Astrocyte (in vitro differentiated cells and primary cell): ENCODE results near the gene MOV10L1. TPM values are rescaled to one million over a fixed set of nuclear protein-coding genes. Genes with fewer than 3 reads are reported as not detected.

Experiments used
- DNase-seq: peaks from one replicate; pipeline ENCODE4 v3.0.0-alpha.2; 2010; ENCODE audit warnings: low read depth
- FAIRE-seq: peaks from 2 replicates; lab custom pipeline; 2011; peaks lifted over from hg19 to GRCh38; lab: Jason Lieb, UNC
- H2AFZ ChIP-seq: 2 replicates; pipeline ENCODE4 v1.6.0; 2012; ENCODE audit warnings: low read depth, low read length, inconsistent platforms
- H3K27ac ChIP-seq: 2 replicates; pipeline ENCODE4 v1.5.1; 2011; ENCODE audit warnings: low read depth, low read length, inconsistent platforms
- H3K27me3 ChIP-seq: 2 replicates; pipeline ENCODE4 v1.6.0; 2011; ENCODE audit warnings: low read length, inconsistent platforms; ENCODE audit not compliant: insufficient read depth
- H3K36me3 ChIP-seq: 2 replicates; pipeline ENCODE4 v1.5.1; 2011; ENCODE audit warnings: low read length, inconsistent platforms; ENCODE audit not compliant: insufficient read depth
- H3K4me1 ChIP-seq: 2 replicates; pipeline ENCODE4 v1.5.1; 2011; ENCODE audit warnings: low read length, inconsistent platforms; ENCODE audit not compliant: insufficient read depth
- H3K4me2 ChIP-seq: 2 replicates; pipeline ENCODE4 v1.6.0; 2012; ENCODE audit warnings: low read length, inconsistent platforms
- H3K4me3 ChIP-seq: 2 replicates; pipeline ENCODE4 v1.5.1; 2011; ENCODE audit warnings: low read depth, mild to moderate bottlenecking, low read length, inconsistent platforms; ENCODE audit not compliant: insufficient read depth
- H3K79me2 ChIP-seq: 2 replicates; pipeline ENCODE4 v1.6.0; 2012; ENCODE audit warnings: mild to moderate bottlenecking, low read length, inconsistent platforms; ENCODE audit not compliant: insufficient read depth
- H3K9ac ChIP-seq: 2 replicates; pipeline ENCODE4 v1.6.0; 2012; ENCODE audit warnings: mild to moderate bottlenecking, low read length, inconsistent platforms
- H3K9me3 ChIP-seq: 2 replicates; pipeline ENCODE4 v1.5.1; 2012; ENCODE audit warnings: low read depth, mild to moderate bottlenecking, low read length, inconsistent platforms; ENCODE audit not compliant: insufficient read depth
- H4K20me1 ChIP-seq: 2 replicates; pipeline ENCODE4 v1.6.0; 2012; ENCODE audit warnings: low read length, inconsistent platforms; ENCODE audit not compliant: insufficient read depth
- H3K27ac Mint-ChIP-seq: one replicate; pipeline ENCODE4 v1.8.0; 2021; ENCODE audit warnings: mild to moderate bottlenecking, mixed read lengths; ENCODE audit not compliant: unreplicated experiment
- H3K27me3 Mint-ChIP-seq: one replicate; pipeline ENCODE4 v1.8.0; 2021; ENCODE audit warnings: low read depth, mixed read lengths; ENCODE audit not compliant: unreplicated experiment
- H3K36me3 Mint-ChIP-seq: one replicate; pipeline ENCODE4 v1.8.0; 2021; ENCODE audit warnings: low read depth, mixed read lengths; ENCODE audit not compliant: unreplicated experiment
- H3K4me1 Mint-ChIP-seq: one replicate; pipeline ENCODE4 v1.8.0; 2021; ENCODE audit warnings: low read depth, mixed read lengths; ENCODE audit not compliant: unreplicated experiment
- H3K4me3 Mint-ChIP-seq: one replicate; pipeline ENCODE4 v1.8.0; 2021; ENCODE audit warnings: mild to moderate bottlenecking, moderate library complexity, mixed read lengths; ENCODE audit not compliant: unreplicated experiment
- H3K9me3 Mint-ChIP-seq: one replicate; pipeline ENCODE4 v1.8.0; 2021; ENCODE audit warnings: mild to moderate bottlenecking, mixed read lengths; ENCODE audit not compliant: unreplicated experiment
- EZH2 ChIP-seq: IDR thresholded peaks from 2 replicates; pipeline ENCODE4 v1.6.1; 2012; ENCODE audit warnings: mild to moderate bottlenecking, low read length, inconsistent platforms; ENCODE audit not compliant: insufficient read depth
- total RNA-seq: library from RNA; stranded (reverse); gene quantifications from 2 replicates; pipeline ENCODE4 v1.2.1, GENCODE V29; 2021
- TF ChIP-seq, protein P1 (sequence below): IDR thresholded peaks from 2 replicates; pipeline ENCODE4 v1.5.1; 2011; ENCODE audit warnings: low read depth, mild to moderate bottlenecking, inconsistent platforms, low read length, moderate library complexity; ENCODE audit not compliant: insufficient read depth

MOV10L1 gene
- total RNA-seq, 1 donor from 2014 or later, result 0.61 TPM

DNA sequence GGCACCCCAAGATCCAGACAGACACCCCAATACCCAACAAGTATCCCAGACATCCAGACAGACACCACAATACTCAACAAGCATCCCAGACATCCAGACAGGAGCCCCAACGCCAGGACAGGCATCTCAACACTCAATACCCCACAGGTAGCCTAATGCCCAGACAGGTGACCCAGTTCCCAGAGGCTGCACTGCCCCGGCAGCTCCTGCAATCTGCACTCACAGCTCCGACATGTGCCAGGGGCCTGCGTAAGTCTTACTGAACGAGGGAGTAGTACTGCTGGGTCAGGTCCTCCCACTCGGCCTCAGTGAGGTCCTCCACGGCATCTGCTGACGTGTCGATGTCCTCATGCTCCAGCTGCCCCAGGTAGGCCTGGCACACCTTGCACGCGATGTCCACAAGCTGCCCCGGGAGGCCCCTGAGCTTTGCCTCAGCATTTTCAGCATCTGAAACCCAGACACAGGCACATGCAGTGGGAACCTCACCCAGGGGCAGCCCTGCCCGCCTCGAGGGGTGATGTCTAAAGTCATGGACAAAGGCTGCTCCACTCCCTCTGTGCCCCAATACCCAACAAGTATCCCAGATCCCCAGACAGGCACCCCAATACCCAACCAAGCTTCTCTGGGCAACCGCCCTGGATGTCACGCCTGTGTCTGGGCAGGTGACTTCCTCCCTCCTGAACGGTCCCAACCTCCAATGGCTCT is 48.3 kb upstream of the MOV10L1 start:
- no peak overlapping the region for H3K4me2 ChIP-seq
- no peaks in the 10 kb centered on the region for H4K20me1 ChIP-seq
- Mint-ChIP-seq H3K9me3 (peaks cover 24% of the 10 kb centered on the region), H3K4me3 (no peak overlapping the region), H3K27ac (no peak overlapping the region), H3K4me1 (no peaks in the 10 kb centered on the region), H3K36me3 (no peaks in the 10 kb centered on the region), H3K27me3 (peaks cover 20% of the 10 kb centered on the region)
- TF ChIP-seq, protein P1, sequence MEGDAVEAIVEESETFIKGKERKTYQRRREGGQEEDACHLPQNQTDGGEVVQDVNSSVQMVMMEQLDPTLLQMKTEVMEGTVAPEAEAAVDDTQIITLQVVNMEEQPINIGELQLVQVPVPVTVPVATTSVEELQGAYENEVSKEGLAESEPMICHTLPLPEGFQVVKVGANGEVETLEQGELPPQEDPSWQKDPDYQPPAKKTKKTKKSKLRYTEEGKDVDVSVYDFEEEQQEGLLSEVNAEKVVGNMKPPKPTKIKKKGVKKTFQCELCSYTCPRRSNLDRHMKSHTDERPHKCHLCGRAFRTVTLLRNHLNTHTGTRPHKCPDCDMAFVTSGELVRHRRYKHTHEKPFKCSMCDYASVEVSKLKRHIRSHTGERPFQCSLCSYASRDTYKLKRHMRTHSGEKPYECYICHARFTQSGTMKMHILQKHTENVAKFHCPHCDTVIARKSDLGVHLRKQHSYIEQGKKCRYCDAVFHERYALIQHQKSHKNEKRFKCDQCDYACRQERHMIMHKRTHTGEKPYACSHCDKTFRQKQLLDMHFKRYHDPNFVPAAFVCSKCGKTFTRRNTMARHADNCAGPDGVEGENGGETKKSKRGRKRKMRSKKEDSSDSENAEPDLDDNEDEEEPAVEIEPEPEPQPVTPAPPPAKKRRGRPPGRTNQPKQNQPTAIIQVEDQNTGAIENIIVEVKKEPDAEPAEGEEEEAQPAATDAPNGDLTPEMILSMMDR, result no peak
- TF ChIP-seq EZH2, result no peak
- no peak overlapping the region for H3K27ac ChIP-seq
- H3K79me2 ChIP-seq, result no peaks in the 10 kb centered on the region
- FAIRE-seq (no peak), DNase-seq (no peak)
- no peak overlapping the region for H2AFZ ChIP-seq
- H3K4me3 ChIP-seq, result no peak overlapping the region
- H3K9me3 ChIP-seq, result peaks cover 7% of the 10 kb centered on the region
- H3K27me3 ChIP-seq, result no peaks in the 10 kb centered on the region
- H3K9ac ChIP-seq, result no peak overlapping the region
- H3K4me1 ChIP-seq, result no peaks in the 10 kb centered on the region
- no peaks in the 10 kb centered on the region for H3K36me3 ChIP-seq

DNA sequence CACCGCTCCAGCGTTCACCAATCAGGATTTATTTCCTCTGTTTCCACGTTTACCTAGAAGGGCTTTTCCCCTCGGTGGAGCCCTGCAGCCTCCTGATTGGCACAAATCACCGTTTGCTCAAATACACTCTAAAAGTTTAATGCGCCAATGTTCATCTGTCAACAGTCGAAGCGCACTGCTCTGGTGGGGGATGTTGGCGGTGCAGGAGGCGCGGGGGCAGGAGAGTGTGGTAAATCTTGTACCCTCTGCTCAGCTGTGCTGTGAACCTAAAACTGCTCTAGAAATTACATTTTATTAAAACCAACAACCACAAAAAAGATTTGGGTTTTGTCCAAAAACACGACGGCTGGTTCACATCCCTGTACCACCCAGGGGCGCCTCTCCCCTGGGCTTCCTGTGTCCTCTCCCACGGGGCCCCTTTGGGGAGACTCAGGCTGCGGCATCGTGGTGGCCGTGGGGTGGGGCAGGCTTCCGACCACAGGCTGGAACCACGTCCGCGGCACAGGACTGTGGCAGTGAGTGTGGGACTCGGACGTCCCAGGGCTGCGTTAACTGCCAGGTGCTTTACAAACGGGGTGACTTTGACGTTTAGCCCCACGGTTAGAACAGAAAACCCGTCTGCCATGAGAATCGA is 45.2 kb upstream of the MOV10L1 start:
- H2AFZ ChIP-seq, result no peak overlapping the region
- FAIRE-seq, result no peak
- H3K4me1 ChIP-seq, result no peaks in the 10 kb centered on the region
- H3K9ac ChIP-seq, result no peak overlapping the region
- no peak overlapping the region for H3K27ac Mint-ChIP-seq
- no peaks in the 10 kb centered on the region for H3K79me2 ChIP-seq
- H3K27me3 ChIP-seq, result peaks cover 3% of the 10 kb centered on the region
- no peaks in the 10 kb centered on the region for H3K36me3 Mint-ChIP-seq
- H3K36me3 ChIP-seq, result no peaks in the 10 kb centered on the region
- TF ChIP-seq, protein P1, result no peak
- TF ChIP-seq EZH2, result no peak
- H3K9me3 Mint-ChIP-seq, result peaks cover 20% of the 10 kb centered on the region
- no peak overlapping the region for H3K4me3 Mint-ChIP-seq
- H3K9me3 ChIP-seq, result peaks cover 5% of the 10 kb centered on the region
- H3K4me2 ChIP-seq, result no peak overlapping the region
- no peak for DNase-seq
- no peaks in the 10 kb centered on the region for H3K4me1 Mint-ChIP-seq
- peaks cover 18% of the 10 kb centered on the region for H3K27me3 Mint-ChIP-seq
- no peaks in the 10 kb centered on the region for H4K20me1 ChIP-seq
- H3K27ac ChIP-seq, result no peak overlapping the region
- no peak overlapping the region for H3K4me3 ChIP-seq
